NCI-H2107 treated with DMSO at 0.1 percent for 48 hours (cell line): Measurements from ENCODE around the gene KRT37.
"Not testable (repeated sequence)": the region's sequence is repeated elsewhere in the genome, so short reads cannot be mapped to it uniquely, and the experiment has no call there.

ENCODE experiments used
- DNase-seq: peaks from one replicate; lab custom pipeline; 2025; ENCODE audit not compliant: unreplicated experiment; lab: John Stamatoyannopoulos, UW

Gene KRT37

DNA sequence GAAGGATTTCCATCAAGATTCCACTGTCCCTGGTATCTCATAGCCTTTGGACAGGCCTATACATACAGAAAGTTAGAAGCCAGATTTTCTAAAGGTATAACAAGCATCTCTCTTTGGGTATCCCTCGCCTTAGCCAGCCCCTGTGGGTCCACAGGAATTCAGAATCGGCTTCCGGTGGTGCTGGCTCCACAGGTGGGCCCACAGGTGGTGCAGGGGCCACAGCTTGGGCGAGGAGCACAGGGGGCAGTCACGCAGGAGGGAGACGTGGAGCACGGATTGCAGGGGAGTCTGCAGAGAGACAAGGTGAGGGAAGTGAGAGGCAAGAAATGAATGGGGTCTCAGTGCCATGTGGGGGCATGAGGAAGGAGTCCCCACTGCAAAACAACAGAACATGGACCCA is 12.9 kb upstream of the KRT37 start:
- DNase-seq: no peak

DNA sequence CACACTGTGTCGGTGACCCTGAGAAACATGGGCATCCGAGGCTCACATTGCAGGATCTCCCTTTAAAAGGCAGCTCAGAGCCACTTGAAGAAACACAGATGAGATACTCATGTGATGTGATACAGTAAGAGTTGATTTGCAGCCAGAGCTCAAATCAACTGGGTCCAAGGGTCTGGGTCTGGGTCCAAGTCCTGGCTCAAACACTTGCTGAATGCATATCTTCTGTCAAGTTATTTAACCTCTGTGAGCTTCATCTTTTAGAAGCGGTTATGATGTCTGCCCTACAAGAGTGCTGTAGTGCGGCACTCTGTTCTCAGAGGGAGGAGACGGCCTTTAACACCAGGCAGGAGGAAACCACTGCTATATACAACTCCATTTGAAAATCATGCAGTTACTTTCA is 10.0 kb upstream of the KRT37 start:
- no peak for DNase-seq

DNA sequence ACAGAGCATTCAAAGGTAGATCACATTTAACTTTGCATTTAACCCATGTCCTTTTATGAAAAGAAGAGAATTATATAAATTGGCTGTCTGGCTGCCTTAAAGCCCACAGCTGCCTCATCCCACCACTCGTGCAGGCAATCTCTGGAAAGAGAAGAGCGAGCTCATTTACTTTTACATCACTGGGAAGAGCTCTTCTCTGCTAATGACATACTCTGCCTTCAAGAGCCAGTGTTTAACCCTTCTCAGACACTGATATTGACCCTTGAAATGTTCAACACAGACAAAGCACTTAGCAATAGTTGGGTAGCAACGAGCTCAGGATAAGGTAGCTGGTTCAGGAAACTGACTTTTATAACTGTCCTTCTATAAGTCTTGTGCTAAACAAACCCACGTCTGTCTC is 9.6 kb upstream of the KRT37 start:
- DNase-seq: no peak

DNA sequence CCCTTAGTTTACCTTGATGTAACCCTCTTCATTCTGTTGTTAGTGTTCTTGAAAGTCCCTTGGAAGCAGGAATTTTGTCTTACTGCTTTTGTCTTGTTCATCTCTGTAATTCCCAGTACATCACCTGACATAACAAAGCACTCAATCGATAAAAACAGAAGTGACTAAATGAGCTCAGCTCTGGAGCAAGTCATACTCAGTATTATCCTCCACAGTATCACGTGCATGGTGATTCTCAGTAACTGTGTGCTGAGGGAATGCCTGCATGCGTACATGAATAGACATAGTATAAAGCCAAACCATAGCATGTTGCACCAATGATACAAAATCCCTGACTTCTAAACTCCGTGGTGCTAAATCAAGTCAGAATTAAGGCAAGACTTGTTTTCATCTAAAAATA is 9.2 kb upstream of the KRT37 start:
- no peak for DNase-seq

- DNase-seq: not testable (repeated sequence)
These were observed 6.0 kb upstream of the KRT37 start for GRCh38 chr17:41430376-41430775.

GRCh38 chr17:41429667-41430066 is 5.3 kb upstream of the KRT37 start:
- DNase-seq: no peak

DNA sequence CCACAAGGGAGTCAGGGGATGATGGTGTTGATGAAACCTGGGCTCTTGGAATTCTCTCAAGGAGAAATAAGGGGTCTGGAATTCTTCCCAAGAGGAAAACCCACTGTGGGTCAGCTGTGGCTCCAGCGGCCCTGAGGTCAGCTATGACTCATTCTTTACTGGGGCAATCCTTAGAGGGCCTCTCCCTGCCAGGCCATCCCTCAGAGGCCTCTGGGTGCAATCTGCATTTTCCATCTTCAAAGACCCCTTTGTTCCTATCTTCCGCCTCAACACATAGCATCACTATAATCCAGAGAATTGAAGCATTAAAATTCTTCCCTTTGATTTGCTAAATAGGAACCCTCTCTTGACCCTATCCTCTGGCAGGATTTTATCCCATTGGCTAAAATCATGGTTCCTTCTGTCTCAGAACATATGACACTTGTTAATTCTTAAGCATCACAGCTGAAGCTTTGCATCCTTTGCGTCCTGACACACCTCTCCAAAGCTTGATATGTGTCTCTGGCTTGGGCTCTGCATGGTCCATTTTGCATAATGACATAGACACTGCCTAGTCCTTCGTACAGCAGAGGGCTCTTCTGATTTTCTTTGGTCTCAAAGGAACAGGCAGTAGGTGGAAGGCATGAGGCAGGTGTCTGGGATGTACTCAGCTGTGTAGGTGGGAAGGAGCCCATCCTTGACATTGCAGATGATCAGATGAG is 4.4 kb upstream of the KRT37 start:
- DNase-seq: no peak

DNA sequence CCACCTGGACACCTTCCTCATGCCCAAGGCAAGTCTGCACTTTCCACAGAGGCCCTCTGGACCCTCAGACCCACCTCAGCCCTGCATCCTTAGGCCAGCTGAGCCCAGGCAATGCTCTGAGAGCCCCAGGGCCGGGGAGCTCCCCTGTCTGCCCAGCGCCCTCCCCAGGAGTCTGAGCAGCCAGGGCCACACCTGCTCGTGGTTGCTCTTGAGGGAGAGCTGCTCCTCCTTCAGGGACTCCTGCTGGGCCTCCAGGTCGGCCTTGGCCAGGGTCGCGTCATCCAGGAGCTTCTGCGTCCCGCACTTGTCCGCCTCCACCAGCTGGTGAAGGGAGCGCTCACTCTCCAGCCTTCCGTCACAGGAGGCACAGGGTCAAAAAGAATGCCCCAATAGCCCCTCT is 1.8 kb downstream of the KRT37 start:
- not testable (repeated sequence) for DNase-seq

- no peak for DNase-seq
These were observed 2.8 kb downstream of the KRT37 start for GRCh38 chr17:41421617-41422016.

- no peak for DNase-seq
These were observed 3.3 kb downstream of the KRT37 start for GRCh38 chr17:41421116-41421515.

GRCh38 chr17:41420134-41420533 is 4.3 kb downstream of the KRT37 start:
- DNase-seq: no peak

GRCh38 chr17:41419716-41420115 is 4.7 kb downstream of the KRT37 start:
- no peak for DNase-seq

DNA sequence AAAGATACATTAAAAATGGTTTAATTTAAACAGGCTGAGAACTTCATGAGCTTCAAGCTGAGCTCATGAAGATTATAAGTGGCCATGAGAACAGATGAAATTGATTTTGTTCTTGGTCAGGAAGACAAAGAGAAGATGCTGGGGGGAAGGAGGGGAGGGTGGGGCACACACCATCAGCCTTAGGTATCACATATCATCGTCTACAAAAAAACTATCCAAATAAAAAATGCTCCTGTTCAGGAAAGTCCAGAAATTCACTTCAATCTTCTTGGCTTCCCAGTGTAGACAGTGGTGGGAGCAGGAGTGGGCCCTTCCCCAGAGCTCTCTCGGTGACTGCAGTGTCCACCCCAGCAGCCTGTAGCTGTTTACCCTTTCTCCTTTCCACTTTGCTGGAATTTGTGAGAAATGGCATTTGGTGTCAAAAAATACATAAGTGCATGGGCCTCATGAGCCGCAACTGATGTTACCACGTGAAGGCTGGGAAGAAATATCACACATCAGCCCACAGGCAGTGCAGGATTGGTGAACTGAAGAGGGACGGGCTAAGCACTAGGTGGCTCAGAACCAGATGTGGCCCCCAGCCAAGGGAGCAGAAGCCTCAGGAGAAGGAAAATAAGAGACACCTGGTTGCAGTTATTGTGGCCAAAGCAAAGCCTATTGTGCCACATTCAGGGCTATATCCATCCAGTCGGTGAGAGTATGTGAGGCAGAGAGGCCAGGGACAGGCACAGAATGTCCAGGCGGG is 6.1 kb downstream of the KRT37 start:
- no peak for DNase-seq

DNA sequence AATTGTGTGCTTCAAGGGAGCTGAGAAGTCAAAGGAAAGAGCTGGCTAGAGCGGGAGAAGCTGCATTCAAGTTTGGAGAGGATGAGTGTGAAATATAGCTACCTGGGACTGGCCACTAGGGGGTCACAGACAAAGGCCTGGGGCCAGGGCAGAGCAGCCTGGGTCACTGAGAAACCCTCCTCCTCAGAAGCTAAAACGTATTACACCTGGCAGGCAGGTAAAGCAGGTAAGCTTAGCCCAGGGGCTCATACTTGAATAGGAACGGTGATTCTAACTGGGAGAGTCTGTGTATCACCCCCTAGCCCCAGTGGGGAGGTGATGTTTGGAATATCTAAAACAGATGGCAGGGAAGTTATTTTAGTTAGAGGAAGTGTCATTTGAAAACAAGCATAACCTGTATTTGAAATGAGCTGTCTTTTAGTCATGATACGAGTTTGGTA is 6.8 kb downstream of the KRT37 start:
- no peak for DNase-seq

DNA sequence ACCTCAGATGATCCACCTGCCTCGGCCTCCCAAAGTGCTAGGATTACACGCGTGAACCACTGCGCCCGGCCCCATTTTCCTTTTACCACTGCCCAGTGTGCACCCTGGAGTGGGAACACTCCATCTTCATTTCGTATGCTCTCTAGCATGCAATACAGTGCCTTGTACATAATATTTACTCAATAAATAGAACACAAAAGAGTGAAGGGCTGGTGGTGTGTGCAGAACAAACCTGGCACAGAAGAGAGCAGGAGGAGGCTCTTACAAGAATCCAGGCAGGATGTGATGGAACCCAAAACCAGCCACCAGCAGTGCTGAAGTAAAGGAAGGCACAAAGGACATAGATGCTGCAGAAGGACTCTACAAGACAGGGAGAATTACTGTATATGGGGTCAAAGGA is 7.3 kb downstream of the KRT37 start:
- no peak for DNase-seq

- DNase-seq: peak; percentile 23
These were observed 7.9 kb downstream of the KRT37 start for GRCh38 chr17:41416479-41416878.

DNA sequence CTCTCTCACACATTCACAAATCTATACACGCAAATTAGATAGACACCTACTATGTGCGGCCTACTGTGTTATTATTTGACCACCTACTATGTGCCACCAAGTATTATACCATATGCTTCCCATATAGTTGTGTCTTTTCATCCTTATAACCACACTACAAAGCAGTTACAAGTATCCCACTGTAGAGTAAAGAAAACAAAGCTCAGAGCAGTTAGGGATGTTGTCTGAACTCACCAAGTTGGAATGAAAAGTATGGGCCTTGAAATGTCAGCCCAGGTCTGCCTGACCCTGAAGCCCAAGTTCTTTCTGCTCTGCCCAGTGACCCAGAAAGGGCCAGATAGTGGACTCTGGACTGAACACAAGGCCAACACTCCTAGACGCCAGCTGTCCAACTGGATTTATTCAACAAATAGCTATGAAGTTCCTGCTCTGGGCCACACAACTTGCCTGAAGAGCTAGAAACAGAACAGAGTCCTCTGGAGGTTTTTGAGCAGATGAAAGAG is 8.5 kb downstream of the KRT37 start:
- no peak for DNase-seq

DNA sequence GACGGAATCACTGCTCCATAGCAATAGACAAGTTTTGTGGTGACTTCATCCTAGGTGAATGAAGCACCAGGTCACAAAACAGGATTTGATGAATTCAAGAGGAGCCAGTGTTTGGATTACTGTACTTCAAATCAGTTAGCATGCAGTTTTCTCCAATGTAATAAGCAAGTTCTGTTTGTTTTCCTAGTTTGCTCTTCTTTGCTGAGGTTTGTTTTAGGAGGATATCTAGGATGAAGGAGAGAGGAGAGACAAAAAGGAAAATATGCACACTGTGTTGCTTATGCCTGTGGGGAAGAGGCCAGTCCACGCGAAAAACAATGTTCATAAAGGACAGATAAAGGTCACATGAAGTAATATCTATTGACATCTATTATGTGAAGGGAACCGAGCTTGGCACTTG is 9.0 kb downstream of the KRT37 start:
- DNase-seq: no peak

- DNase-seq: no peak
These were observed 10.4 kb downstream of the KRT37 start for GRCh38 chr17:41413982-41414381.

- no peak for DNase-seq
These were observed 10.9 kb downstream of the KRT37 start for GRCh38 chr17:41413353-41413957.

GRCh38 chr17:41411072-41411840 is 13.1 kb downstream of the KRT37 start:
- no peak for DNase-seq
